Neural cell (in vitro differentiated cells): Measurements from ENCODE around the gene ALDH4A1. TPM values are rescaled to one million over a fixed set of nuclear protein-coding genes. Genes with fewer than 3 reads are reported as not detected.

Experiments
- H2AFZ ChIP-seq: fragments of 200-600, 300-800 bp; sonication (generic), shearing (Covaris generic); 2 replicates; pipeline ENCODE4 v1.6.0; 2014; ENCODE audit warnings: low read depth, mild to moderate bottlenecking, antibody characterized with exemption, low read length, moderate library complexity
- H3F3A ChIP-seq: fragments of 200-600 bp; shearing (Covaris generic); 2 replicates; pipeline ENCODE4 v1.6.1; 2016; ENCODE audit warnings: mild to moderate bottlenecking, moderate library complexity, mixed read lengths, antibody characterized with exemption, low read length; ENCODE audit not compliant: insufficient read depth, poor library complexity, severe bottlenecking
- H3K27ac ChIP-seq: fragments of 200-600, 300-800 bp; sonication (generic), shearing (Covaris generic); 2 replicates; pipeline ENCODE4 v1.5.1; 2014; ENCODE audit warnings: mild to moderate bottlenecking, low read length, moderate library complexity
- H3K27me3 ChIP-seq: fragments of 300-800, 200-600 bp; sonication (generic), shearing (Covaris generic); 2 replicates; pipeline ENCODE4 v1.6.0; 2014; ENCODE audit warnings: mild to moderate bottlenecking, low read depth, low read length, moderate library complexity; ENCODE audit not compliant: insufficient read depth
- H3K36me3 ChIP-seq: fragments of 300-800, 200-600 bp; sonication (generic), shearing (Covaris generic); 2 replicates; pipeline ENCODE4 v1.5.1; 2014; ENCODE audit warnings: mild to moderate bottlenecking, antibody characterized with exemption, low read length, moderate library complexity; ENCODE audit not compliant: insufficient read depth
- H3K4me2 ChIP-seq: fragments of 300-800, 200-600 bp; sonication (generic), shearing (Covaris generic); 2 replicates; pipeline ENCODE4 v1.6.0; 2014; ENCODE audit warnings: mild to moderate bottlenecking, low read length
- H3K4me3 ChIP-seq: fragments of 300-800, 200-600 bp; sonication (generic), shearing (Covaris generic); 2 replicates; pipeline ENCODE4 v1.5.1; 2014; ENCODE audit warnings: mild to moderate bottlenecking, low read length, moderate library complexity
- H3K79me2 ChIP-seq: fragments of 200-600 bp; shearing (Covaris generic); replicated peaks from 2 replicates; pipeline ENCODE4 v1.6.0; 2014; ENCODE audit warnings: mild to moderate bottlenecking, low read length, moderate library complexity; ENCODE audit not compliant: insufficient read depth
- H3K9ac ChIP-seq: fragments of 300-800, 200-600 bp; sonication (generic), shearing (Covaris generic); 2 replicates; pipeline ENCODE4 v1.6.1; 2016; ENCODE audit warnings: mild to moderate bottlenecking, low read length, mixed read lengths
- H3K9me2 ChIP-seq: fragments of 200-600 bp; shearing (Covaris generic); 2 replicates; pipeline ENCODE4 v1.6.1; 2016; ENCODE audit warnings: mild to moderate bottlenecking, low read length, mixed read lengths; ENCODE audit not compliant: insufficient read depth
- H3K9me3 ChIP-seq: fragments of 200-600, 300-800 bp; sonication (generic), shearing (Covaris generic); 2 replicates; pipeline ENCODE4 v1.6.1; 2016; ENCODE audit warnings: mild to moderate bottlenecking, mixed run types, low read length, moderate library complexity, mixed read lengths
- H4K20me1 ChIP-seq: fragments of 200-600 bp; shearing (Covaris generic); 2 replicates; pipeline ENCODE4 v1.6.1; 2016; ENCODE audit warnings: mild to moderate bottlenecking, mixed run types; ENCODE audit not compliant: insufficient read depth
- EP300 ChIP-seq: fragments of 450-650 bp; conservative IDR thresholded peaks from 2 replicates; pipeline ENCODE4 v1.6.1; 2014; ENCODE audit warnings: antibody characterized with exemption, mild to moderate bottlenecking, moderate library complexity; ENCODE audit not compliant: poor library complexity, severe bottlenecking
- EZH2 ChIP-seq: fragments of 200-600, 300-800 bp; shearing (Covaris generic), sonication (generic); IDR thresholded peaks from 2 replicates; pipeline ENCODE4 v1.6.1; 2014; ENCODE audit warnings: antibody characterized with exemption, low read length, borderline replicate concordance, mild to moderate bottlenecking; ENCODE audit not compliant: insufficient read depth, poor library complexity, severe bottlenecking
- MXI1 ChIP-seq: fragments of 450-650 bp; conservative IDR thresholded peaks from 2 replicates; pipeline ENCODE4 v1.6.1; 2014; ENCODE audit warnings: antibody characterized with exemption, mild to moderate bottlenecking; ENCODE audit not compliant: poor library complexity, severe bottlenecking
- POLR2AphosphoS5 ChIP-seq: IDR thresholded peaks from 2 replicates; pipeline ENCODE4 v1.6.1; 2012
- RAD21 ChIP-seq: fragments of 450-650 bp; conservative IDR thresholded peaks from 2 replicates; pipeline ENCODE4 v1.6.1; 2014; ENCODE audit warnings: antibody characterized with exemption, mild to moderate bottlenecking, moderate library complexity
- REST ChIP-seq: IDR thresholded peaks from 2 replicates; pipeline ENCODE4 v1.6.1; 2012; ENCODE audit warnings: borderline replicate concordance
- SMC3 ChIP-seq: fragments of 450-650 bp; conservative IDR thresholded peaks from 2 replicates; pipeline ENCODE4 v1.6.1; 2014; ENCODE audit warnings: antibody characterized with exemption, mild to moderate bottlenecking, moderate library complexity; ENCODE audit not compliant: poor library complexity
- TAF1 ChIP-seq: IDR thresholded peaks from 2 replicates; pipeline ENCODE4 v1.6.1; 2012; ENCODE audit warnings: low read depth
- polyA plus RNA-seq: library from polyadenylated mRNA; depleted of rRNA; stranded (reverse); fragments of >200 nt; gene quantifications from 2 replicates; pipeline ENCODE4 v1.2.3, GENCODE V29; 2014
- TF ChIP-seq, protein P1 (sequence below): fragments of 450-650 bp; IDR thresholded peaks from 2 replicates; pipeline ENCODE4 v1.5.1; 2014; ENCODE audit warnings: antibody characterized with exemption, mild to moderate bottlenecking, moderate library complexity; ENCODE audit not compliant: poor library complexity, severe bottlenecking

The ALDH4A1 gene
- polyA plus RNA-seq, 1 donor from 2014 or later: 11.0 TPM

GRCh38 chr1:18866314-18866713, 36.0 kb downstream of the ALDH4A1 start:
- Histone ChIP-seq H3F3A (no peaks in the 10 kb centered on the region), H3K4me2 (no peak overlapping the region), H3K9ac (no peak overlapping the region), H4K20me1 (no peaks in the 10 kb centered on the region), H3K79me2 (no peaks in the 10 kb centered on the region), H3K36me3 (no peaks in the 10 kb centered on the region), H3K27me3 (no peaks in the 10 kb centered on the region), H3K4me3 (no peak overlapping the region), H2AFZ (no peak overlapping the region), H3K9me3 (no peaks in the 10 kb centered on the region), H3K9me2 (no peaks in the 10 kb centered on the region), H3K27ac (no peak overlapping the region)
- TF ChIP-seq, protein P1, sequence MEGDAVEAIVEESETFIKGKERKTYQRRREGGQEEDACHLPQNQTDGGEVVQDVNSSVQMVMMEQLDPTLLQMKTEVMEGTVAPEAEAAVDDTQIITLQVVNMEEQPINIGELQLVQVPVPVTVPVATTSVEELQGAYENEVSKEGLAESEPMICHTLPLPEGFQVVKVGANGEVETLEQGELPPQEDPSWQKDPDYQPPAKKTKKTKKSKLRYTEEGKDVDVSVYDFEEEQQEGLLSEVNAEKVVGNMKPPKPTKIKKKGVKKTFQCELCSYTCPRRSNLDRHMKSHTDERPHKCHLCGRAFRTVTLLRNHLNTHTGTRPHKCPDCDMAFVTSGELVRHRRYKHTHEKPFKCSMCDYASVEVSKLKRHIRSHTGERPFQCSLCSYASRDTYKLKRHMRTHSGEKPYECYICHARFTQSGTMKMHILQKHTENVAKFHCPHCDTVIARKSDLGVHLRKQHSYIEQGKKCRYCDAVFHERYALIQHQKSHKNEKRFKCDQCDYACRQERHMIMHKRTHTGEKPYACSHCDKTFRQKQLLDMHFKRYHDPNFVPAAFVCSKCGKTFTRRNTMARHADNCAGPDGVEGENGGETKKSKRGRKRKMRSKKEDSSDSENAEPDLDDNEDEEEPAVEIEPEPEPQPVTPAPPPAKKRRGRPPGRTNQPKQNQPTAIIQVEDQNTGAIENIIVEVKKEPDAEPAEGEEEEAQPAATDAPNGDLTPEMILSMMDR: no peak
- TF ChIP-seq TAF1 (no peak), MXI1 (no peak), RAD21 (no peak), EP300 (no peak), SMC3 (no peak), REST (no peak), EZH2 (no peak), POLR2AphosphoS5 (no peak)

- TF ChIP-seq, protein P1: no peak
- TF ChIP-seq POLR2AphosphoS5: no peak
- no peak overlapping the region for H3K27ac ChIP-seq
- no peak overlapping the region for H3K9ac ChIP-seq
- H3K4me2 ChIP-seq: no peak overlapping the region
- H3K79me2 ChIP-seq: no peaks in the 10 kb centered on the region
- H3K36me3 ChIP-seq: no peaks in the 10 kb centered on the region
- no peaks in the 10 kb centered on the region for H3K9me3 ChIP-seq
- no peak overlapping the region for H3K4me3 ChIP-seq
- no peaks in the 10 kb centered on the region for H3K27me3 ChIP-seq
- H2AFZ ChIP-seq: no peak overlapping the region
- no peaks in the 10 kb centered on the region for H3F3A ChIP-seq
- no peaks in the 10 kb centered on the region for H3K9me2 ChIP-seq
- no peaks in the 10 kb centered on the region for H4K20me1 ChIP-seq
Measured at GRCh38 chr1:18865176-18865575, 37.2 kb downstream of the ALDH4A1 start.
